ENCODE results near the gene URB1.

- TF ChIP-seq CTCF (IDR thresholded peaks at IDR 0.05; ENCODE audit: low read length) = no peak
- no peak for TF ChIP-seq EZH2 (IDR thresholded peaks at IDR 0.05; ENCODE audit: borderline replicate concordance, low read length)
These were observed 35.9 kb downstream of the URB1 start for GRCh38 chr21:32356874-32357395.
